Right lung (tissue), 5 donors: ENCODE data around the gene STMP1. TPM values are rescaled to one million over a fixed set of nuclear protein-coding genes. Genes with fewer than 3 reads are reported as not detected.
"Not testable (repeated sequence)": the region's sequence is repeated elsewhere in the genome, so short reads cannot be mapped to it uniquely, and the experiment has no call there.

Source experiments
- DNase-seq, 2 donors: peaks; one replicate each; pipeline ENCODE4 v3.0.0-alpha.2; 2013
- polyA plus RNA-seq, 5 donors: library from polyadenylated mRNA; unstranded; fragments of 120-200 nt; gene quantifications; one replicate each; pipeline versions ENCODE4 v1.2.1 to v1.2.3, GENCODE V29; 2013; ENCODE audit warnings: inconsistent platforms in 1 of 5, low replicate concordance in 1 of 5; ENCODE audit not compliant: insufficient read length in 5 of 5, insufficient read depth in 1 of 5

STMP1 gene
- polyA plus RNA-seq, 5 donors: 65.9 to 77.7 (median 77.2) TPM

- no peak for DNase-seq
Observed at GRCh38 chr7:135661311-135662122, 797 bp upstream of the STMP1 start.

GRCh38 chr7:135662123-135662372 lies 266 bp upstream of the STMP1 start:
- DNase-seq: no peak

DNA sequence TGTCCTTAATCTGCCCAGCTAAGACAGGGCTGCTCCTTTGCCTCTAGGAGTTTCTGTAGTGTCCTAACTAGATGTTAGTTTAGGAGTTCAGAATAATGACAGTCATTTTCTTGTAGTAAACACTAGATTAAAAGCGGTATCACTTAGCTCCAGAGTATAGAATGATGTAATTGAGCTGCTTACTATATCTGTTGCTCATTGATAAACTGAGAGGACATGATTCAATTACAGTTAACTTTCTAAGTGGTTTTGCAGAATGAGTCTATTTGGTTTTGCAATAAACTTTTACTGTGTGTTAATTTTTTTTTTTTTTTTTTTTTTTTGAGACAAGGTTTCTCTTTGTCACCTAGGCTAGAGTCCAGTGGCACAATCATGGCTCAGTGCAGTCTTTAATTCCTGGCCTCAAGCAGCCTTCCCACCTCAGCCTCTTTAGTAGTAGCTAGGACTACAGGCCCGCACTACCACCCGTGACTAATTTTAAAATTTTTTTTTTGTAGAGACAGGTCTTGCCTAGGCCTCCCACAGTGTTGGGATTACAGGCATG lies 1.8 kb downstream of the STMP1 start:
- DNase-seq: no peak

DNA sequence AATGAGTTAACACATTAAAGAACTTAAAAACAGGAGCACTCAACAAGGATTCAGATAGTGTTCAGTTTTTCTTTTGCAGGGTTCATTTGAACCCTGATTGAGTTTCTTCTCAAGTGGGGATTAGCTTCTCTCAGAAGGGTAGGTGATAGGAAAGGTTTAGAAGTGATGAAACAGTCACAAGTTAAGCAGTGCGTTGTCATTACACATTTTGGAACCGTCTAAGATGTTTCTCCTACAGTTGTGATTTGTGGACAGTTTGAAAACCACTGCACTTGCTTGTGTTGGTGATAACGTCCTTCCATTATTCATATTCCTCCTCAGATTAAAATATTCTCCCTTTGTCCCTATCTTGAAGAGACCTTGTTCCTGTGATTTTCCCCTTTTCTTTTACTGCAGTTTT lies 2.7 kb downstream of the STMP1 start:
- no peak for DNase-seq

DNA sequence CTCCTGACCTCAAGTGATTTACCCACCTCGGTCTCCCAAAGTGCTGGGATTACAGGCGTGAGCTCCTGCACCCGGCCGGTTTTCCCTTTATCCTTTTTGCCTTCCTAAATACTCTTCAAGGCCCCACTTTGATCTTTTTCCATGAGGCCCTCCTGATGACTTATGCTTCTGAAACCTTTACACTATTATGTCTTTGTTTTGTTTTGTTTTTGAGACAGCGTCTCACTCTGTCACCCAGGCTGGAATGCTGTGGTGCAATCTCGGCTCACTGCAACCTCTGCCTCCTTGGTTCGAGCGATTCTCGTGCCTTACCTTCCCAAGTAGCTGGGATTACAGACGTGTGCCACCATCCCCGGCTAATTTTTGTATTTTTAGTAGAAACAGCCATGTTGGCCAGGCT lies 3.8 kb downstream of the STMP1 start:
- DNase-seq: no peak

DNA sequence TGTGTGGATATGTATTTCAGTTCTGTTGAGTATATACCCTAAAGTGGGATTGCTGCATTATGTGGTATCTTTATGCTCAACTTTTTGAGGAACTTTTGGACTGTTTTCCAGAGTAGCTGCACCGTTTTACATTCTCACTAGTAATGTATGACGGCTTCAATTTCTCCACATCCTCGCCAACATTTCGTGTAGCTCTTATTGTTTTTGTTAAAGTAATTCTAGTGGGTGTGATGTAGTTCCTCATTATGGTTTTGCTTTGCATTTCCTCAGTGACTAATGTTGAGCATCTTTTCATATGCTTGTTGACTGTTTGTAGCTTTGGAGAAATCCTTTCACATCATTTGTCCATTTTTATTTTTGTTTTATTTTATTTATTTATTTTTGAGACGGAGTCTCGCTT lies 4.5 kb downstream of the STMP1 start:
- DNase-seq: no peak

DNA sequence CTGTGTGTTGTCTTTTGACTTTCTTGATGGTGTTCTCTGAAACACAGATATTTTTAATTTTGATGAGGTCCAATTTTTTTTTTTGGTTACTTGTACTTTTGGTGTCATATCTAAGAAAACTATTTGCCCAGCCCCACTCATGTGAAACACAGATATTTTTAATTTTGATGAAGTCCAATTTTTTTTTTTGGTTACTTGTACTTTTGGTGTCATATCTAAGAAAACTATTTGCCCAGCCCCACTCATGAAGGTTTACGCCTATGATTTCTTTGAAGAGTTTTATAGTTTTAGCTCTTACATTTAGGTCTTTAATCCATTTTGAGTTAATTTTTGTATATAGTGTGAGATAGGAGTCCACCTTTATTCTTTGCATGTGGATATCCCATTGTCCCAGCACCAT lies 5.3 kb downstream of the STMP1 start:
- not testable (repeated sequence) for DNase-seq

GRCh38 chr7:135668852-135669395 lies 6.6 kb downstream of the STMP1 start:
- DNase-seq: not testable (repeated sequence)

DNA sequence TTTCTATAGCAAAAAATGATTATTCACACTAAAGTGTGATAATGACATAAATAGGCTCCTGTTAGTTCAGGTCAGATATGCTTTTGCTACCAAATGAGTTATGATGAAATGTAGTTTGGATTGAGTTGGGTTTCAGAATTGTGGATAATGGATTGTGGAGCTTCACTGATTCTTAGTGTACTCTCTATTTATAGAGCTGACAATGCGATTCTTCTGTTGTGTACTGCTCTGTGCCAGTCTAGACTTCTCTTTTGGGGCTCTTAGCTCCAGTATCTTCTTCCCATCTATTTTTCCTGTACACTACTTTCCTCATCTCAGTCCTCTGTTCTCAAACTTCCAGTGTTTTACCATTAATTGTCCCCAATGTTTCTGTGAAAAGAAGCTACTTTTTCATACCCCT lies 7.5 kb downstream of the STMP1 start:
- no peak for DNase-seq

DNA sequence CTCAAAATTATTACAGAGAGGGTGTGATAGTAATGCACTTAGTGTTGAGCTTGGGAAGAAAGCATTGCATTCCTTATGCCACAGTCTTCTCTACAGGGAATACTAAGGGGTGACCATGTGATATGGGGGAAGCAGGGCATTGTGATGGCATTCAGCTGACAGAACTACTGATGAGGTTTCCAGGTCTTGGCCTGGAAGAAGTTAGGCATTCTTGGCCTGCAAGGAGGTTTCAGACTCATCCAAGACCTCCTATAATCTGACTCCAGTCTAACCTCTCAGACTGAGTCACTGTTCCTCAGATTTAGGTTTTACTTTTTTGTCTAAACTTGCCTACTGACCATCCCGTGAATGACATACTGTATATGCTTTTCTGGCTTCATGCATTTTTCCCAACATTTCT lies 7.9 kb downstream of the STMP1 start:
- DNase-seq: no peak

GRCh38 chr7:135672560-135673359 lies 10.4 kb downstream of the STMP1 start:
- DNase-seq: no peak

GRCh38 chr7:135673360-135673706 lies 11.0 kb downstream of the STMP1 start:
- no peak for DNase-seq

GRCh38 chr7:135678612-135679575 lies 16.6 kb downstream of the STMP1 start:
- no peak for DNase-seq

DNA sequence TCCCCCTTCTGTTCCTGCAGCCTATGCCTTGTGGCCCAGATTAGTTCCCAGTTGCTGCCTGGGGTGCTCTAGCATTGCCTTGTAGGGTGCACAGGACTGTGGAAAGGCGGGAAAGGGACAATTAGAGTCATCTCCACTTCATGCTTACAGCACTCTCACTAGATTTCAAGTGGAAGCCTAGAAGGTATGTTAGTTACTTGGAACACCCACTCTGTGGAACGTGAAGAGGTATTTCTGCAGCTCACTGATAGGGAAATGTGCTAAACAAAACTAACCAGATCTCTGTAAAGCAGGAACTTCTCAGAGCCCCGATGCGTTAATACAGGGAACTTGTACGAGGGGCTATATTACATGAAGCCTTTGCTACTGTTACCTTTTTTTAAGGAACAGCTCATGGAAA lies 19.4 kb downstream of the STMP1 start:
- no peak for DNase-seq

- DNase-seq: no peak
Observed at GRCh38 chr7:135682191-135682590, 19.9 kb downstream of the STMP1 start.

DNA sequence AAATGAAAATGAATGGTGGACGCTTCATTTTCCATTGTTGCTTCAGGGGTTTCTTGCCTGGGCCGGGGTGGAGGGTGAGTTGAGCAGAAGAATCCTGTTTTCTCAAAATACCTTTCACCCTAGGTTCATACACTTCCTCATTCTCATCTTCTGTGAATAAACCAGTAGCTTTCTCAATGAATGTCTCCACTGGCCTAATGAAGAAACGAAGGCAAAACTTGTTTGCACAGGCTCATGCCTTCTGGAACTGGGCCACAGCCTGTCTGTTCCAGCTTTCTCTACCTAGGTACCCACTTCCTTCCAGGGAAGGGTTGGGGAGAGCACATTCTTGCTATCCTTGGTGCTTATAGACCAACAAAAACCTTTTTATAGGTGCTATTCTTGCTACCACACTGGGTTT lies 21.3 kb downstream of the STMP1 start:
- no peak for DNase-seq

DNA sequence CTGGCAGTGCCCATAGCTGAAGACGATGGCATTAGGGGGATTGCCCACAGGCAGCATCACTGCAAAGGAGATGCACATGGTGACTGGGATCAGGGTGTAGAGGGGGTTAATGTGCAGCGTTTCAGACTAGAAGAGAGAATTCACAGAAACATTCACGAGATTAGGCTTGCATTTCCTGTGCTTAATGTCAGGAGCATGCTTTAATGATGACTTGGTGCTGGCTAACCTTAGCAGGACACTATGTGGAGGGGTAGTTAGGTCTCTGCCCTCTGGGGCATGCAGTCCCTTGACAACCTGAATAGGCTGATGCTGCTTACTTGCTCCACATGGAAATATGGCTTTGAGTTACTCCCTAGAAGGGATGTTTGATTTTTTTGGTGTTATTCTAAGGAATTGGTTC lies 21.8 kb downstream of the STMP1 start:
- DNase-seq: no peak

GRCh38 chr7:135684699-135685098 lies 22.4 kb downstream of the STMP1 start:
- no peak for DNase-seq

DNA sequence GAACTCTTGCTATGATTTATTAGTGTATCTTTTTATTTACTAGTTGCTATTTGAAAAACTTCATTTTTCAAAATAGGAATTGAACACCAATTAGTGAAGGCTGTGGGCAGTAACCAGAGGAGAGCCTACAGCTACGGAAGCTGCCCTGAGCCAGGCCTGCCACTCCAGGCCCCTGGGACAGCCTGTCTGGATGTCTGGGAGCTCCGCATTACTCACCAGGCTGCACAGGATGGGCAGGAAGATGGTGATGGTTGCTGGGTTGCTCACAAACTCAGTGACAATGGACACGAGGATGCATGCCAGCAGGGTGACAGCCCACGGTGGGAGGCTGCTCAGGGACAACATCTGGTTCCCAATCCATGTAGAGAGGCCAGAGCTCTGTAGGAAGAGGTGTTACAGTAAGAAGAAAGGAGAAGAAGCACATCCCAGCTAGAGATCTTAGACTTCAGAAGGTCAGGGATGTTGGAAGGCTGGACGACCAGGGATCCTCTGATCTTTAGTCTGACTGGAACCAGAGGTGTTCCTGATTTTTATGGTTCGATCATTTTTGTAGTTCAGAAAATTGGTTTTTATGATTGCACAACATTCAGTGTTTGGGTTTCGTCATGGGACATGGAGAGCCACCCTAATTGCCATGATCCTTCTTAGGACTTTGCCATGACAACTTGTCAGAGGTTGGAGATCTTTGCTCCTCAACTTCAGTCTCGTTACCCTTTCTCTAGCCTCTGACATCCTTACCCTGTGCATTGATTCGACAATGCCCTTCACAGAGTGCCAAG lies 23.2 kb downstream of the STMP1 start:
- no peak for DNase-seq

DNA sequence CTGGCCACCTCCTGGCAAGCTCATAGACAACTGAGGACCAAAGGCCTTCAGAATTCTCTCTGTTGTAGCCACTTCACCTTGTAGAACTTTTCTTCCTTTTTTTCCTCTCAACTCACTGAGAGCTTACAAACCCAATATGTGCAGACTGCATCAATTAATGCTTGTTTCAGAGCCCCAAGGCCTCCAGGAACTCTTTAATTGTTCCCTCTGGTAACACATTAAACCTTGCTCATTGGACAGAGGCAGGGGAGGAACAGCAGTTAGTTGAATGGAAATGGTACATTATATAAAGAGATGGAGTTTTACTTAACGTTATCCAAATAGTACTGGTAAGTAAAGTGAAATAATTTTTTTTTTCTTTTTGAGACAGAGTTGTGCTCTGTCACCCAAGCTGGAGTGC lies 25.2 kb downstream of the STMP1 start:
- DNase-seq: no peak

- DNase-seq: no peak
Observed at GRCh38 chr7:135690566-135690965, 28.3 kb downstream of the STMP1 start.
